Measurements from ENCODE around the gene CIAO2B. TPM values are rescaled to one million over a fixed set of nuclear protein-coding genes. Genes with fewer than 3 reads are reported as not detected.

The CIAO2B gene
- total RNA-seq, 4 donors from 2014 or later: 83.1 to 101 (median 95.5) TPM

DNA sequence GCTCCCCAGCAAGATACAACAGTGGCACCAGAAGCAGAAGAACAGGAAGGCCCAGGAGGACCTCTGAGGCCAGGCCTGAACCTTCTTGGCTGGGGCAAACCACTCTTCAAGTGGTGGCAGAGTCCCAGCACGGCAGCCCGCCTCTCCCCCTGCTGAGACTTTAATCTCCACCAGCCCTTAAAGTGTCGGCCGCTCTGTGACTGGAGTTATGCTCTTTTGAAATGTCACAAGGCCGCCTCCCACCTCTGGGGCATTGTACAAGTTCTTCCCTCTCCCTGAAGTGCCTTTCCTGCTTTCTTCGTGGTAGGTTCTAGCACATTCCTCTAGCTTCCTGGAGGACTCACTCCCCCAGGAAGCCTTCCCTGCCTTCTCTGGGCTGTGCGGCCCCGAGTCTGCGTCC is 38.8 kb upstream of the CIAO2B start:
- 90% methylated on average over 9 of the region's 9 CpGs for WGBS
- intact Hi-C loops (cut with DNase I): no loop called here
- DNase-seq (ENCODE audit: extremely low spot score): no peak
- H3K9me3 ChIP-seq: no peaks in the 10 kb centered on the region
- H3K27me3 ChIP-seq: peaks cover 0 to 15% (median 0%) of the 10 kb centered on the region in 4 donors
- no peaks in the 10 kb centered on the region for H3K36me3 ChIP-seq
- TF ChIP-seq POLR2A (IDR thresholded peaks at IDR 0.05; ENCODE audit: low read depth): no peak
- no peak for TF ChIP-seq POLR2AphosphoS5 (IDR thresholded peaks at IDR 0.05)
- TF ChIP-seq EP300 (IDR thresholded peaks at IDR 0.05): no peak
- TF ChIP-seq, protein P1, sequence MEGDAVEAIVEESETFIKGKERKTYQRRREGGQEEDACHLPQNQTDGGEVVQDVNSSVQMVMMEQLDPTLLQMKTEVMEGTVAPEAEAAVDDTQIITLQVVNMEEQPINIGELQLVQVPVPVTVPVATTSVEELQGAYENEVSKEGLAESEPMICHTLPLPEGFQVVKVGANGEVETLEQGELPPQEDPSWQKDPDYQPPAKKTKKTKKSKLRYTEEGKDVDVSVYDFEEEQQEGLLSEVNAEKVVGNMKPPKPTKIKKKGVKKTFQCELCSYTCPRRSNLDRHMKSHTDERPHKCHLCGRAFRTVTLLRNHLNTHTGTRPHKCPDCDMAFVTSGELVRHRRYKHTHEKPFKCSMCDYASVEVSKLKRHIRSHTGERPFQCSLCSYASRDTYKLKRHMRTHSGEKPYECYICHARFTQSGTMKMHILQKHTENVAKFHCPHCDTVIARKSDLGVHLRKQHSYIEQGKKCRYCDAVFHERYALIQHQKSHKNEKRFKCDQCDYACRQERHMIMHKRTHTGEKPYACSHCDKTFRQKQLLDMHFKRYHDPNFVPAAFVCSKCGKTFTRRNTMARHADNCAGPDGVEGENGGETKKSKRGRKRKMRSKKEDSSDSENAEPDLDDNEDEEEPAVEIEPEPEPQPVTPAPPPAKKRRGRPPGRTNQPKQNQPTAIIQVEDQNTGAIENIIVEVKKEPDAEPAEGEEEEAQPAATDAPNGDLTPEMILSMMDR (IDR thresholded peaks at IDR 0.05): no peak
- H3K27ac ChIP-seq (replicated peaks in 1 of 4): no peak overlapping the region
- H3K4me3 ChIP-seq: no peak overlapping the region
- H3K4me1 ChIP-seq: peaks cover 0 to 8% (median 2%) of the 10 kb centered on the region in 4 donors

DNA sequence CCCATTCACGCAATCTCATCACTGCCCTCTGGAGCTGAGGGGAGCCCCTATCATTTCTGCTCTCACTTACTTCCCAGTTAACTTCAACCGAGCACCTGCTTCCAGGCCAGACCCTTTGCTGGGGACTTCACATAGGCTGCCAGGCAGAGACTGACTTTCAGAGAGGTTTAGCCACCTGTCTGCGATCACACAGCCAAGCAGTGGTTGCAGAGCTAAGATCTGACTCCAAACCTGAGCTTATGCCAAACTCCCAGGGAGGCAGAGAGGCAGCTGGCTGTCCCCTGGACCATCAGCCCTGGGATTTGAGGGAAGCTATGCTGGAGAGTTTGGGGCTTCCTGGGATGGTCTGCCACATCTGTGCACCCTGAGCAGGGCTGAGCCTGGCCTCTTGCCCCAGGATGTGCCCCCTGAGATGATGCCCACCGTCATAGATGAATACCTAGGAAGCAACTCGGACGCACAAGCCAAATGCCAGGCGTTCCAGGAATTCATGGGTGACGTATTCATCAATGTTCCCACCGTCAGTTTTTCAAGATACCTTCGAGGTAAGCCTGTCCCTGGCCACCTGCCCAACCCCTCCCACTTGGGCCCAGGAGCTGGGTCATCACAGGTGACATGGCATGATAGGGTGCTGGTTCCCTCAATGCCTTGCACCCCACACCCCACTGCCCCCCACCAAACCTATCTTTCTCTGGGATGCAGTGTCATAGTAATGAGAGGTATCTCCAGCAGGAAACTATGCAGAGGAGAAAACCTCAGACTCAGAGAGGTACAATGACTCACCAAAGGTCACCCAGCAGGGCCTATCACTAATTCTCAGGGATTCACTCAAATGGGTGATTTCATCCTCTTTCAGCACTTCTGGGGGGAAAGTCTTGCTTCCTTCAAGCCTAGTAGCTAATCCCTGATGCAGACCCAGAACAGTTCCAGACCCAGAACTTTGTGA is 36.8 kb upstream of the CIAO2B start:
- 72% methylated on average over 9 of the region's 10 CpGs for WGBS
- TF ChIP-seq POLR2AphosphoS5 (IDR thresholded peaks at IDR 0.05) (no peak), POLR2A (IDR thresholded peaks at IDR 0.05; ENCODE audit: low read depth) (no peak), EP300 (IDR thresholded peaks at IDR 0.05) (no peak)
- TF ChIP-seq, protein P1 (IDR thresholded peaks at IDR 0.05): no peak
- no peak overlapping the region for H3K4me3 ChIP-seq
- peaks cover 0 to 8% (median 0%) of the 10 kb centered on the region in 4 donors for H3K27me3 ChIP-seq
- H3K36me3 ChIP-seq: no peaks in the 10 kb centered on the region
- no peak for DNase-seq (ENCODE audit: extremely low spot score)
- intact Hi-C loops (cut with DNase I): no loop called here
- H3K9me3 ChIP-seq: no peaks in the 10 kb centered on the region
- no peak overlapping the region for H3K27ac ChIP-seq (replicated peaks in 1 of 4)
- H3K4me1 ChIP-seq: no peaks in the 10 kb centered on the region

DNA sequence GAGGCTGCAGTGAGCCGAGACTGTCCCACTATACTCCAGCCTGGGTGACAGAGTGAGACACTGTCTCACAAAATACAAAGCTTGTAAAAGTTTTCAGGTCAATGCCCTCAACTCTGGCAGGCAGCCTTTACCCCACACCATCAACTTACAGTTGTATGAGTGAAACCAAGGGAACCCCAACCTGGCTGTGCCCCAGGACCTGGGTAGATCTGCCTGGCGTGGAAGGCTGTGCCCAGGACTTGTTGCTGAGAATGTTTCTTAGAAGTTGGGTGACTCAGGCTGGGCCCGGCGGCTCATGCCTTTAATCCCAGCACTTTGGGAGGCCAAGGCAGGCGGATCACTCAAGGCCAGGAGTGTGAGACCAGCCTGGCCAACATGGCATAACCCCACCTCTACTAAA is 34.6 kb upstream of the CIAO2B start:
- intact Hi-C loops (cut with DNase I): no loop called here
- WGBS: 97% methylated on average over 2 of the region's 5 CpGs
- Histone ChIP-seq H3K4me3 (no peak overlapping the region), H3K27me3 (peaks cover 0 to 8% (median 0%) of the 10 kb centered on the region in 4 donors), H3K4me1 (no peaks in the 10 kb centered on the region), H3K9me3 (no peaks in the 10 kb centered on the region), H3K36me3 (no peaks in the 10 kb centered on the region), H3K27ac (replicated peaks in 1 of 4) (no peak overlapping the region)
- TF ChIP-seq, protein P1 (IDR thresholded peaks at IDR 0.05): no peak
- TF ChIP-seq POLR2A (IDR thresholded peaks at IDR 0.05; ENCODE audit: low read depth) (no peak), POLR2AphosphoS5 (IDR thresholded peaks at IDR 0.05) (no peak), EP300 (IDR thresholded peaks at IDR 0.05) (no peak)
- DNase-seq (ENCODE audit: extremely low spot score): no peak

DNA sequence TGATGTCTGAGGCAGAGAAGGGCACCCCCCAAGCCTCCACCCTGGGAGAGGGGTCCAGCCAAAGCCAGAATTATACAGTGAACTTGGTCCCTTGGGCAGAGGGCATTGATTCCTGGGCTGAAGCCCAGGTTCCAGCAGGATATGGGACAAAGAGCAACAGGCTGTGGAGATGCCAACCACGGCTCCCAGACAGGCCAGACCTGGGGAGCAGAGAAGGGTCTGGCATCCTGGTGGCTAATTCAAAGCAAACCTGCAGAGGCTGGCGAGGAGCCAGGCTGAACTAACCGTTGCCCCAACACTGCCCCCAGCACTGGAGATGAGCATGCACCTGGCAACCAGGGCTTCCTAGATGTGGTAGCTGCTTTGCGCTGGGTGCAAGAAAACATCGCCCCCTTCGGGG is 29.8 kb upstream of the CIAO2B start:
- Histone ChIP-seq H3K9me3 (no peaks in the 10 kb centered on the region), H3K4me1 (no peaks in the 10 kb centered on the region), H3K27ac (replicated peaks in 1 of 4) (no peak overlapping the region), H3K27me3 (peaks cover 0 to 6% (median 0%) of the 10 kb centered on the region in 4 donors), H3K36me3 (no peaks in the 10 kb centered on the region), H3K4me3 (no peak overlapping the region)
- WGBS: 63% methylated on average over 1 of the region's 6 CpGs
- no peak for DNase-seq (ENCODE audit: extremely low spot score)
- intact Hi-C loops (cut with DNase I): no loop called here
- no peak for TF ChIP-seq EP300 (IDR thresholded peaks at IDR 0.05)

DNA sequence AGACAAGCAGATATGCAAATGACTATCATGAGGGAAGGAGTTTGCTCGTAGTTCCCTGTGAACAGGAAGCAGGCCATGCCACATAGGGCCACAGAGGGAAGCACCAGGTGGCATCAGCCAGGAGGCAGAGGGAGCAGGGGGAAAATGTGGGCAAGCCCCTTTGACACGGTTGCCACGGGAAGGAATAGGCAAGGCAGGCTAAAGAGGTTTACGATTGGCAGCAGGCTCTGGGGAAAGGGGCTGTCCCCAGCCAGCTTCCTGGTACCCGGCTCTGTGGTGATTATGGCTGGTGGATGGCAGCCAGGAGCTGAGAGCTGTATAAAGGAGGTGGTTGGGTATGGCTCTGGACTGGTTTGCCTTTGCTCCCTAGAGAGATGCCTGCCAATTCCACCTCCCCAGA is 27.7 kb upstream of the CIAO2B start:
- Histone ChIP-seq H3K36me3 (no peaks in the 10 kb centered on the region), H3K4me3 (no peak overlapping the region), H3K27me3 (peaks cover 0 to 6% (median 0%) of the 10 kb centered on the region in 4 donors), H3K4me1 (no peaks in the 10 kb centered on the region), H3K9me3 (no peaks in the 10 kb centered on the region), H3K27ac (replicated peaks in 1 of 4) (no peak overlapping the region)
- TF ChIP-seq POLR2AphosphoS5 (IDR thresholded peaks at IDR 0.05): no peak
- TF ChIP-seq POLR2A (IDR thresholded peaks at IDR 0.05; ENCODE audit: low read depth): no peak
- no peak for TF ChIP-seq EP300 (IDR thresholded peaks at IDR 0.05)
- TF ChIP-seq, protein P1 (IDR thresholded peaks at IDR 0.05): no peak
- intact Hi-C loops (cut with DNase I): no loop called here
- DNase-seq (ENCODE audit: extremely low spot score): no peak
- WGBS: 79% methylated on average over 5 of the region's 5 CpGs

Data from esophagus muscularis mucosa (tissue), 4 donors.